D721Med (cell line): ENCODE measurements around the gene ZNF576.

ENCODE experiments used
- DNase-seq: peaks from one replicate; pipeline ENCODE4 v3.0.0; 2011; ENCODE audit warnings: low spot score; ENCODE audit not compliant: insufficient read length
- FAIRE-seq: peaks from 2 replicates; lab custom pipeline; 2011; peaks lifted over from hg19 to GRCh38; lab: Jason Lieb, UNC
- TF ChIP-seq, protein P1 (sequence below): IDR thresholded peaks from 2 replicates; pipeline ENCODE4 v1.5.1; 2012; ENCODE audit warnings: mild to moderate bottlenecking, control low read depth; ENCODE audit not compliant: insufficient read depth; ENCODE audit errors: missing control alignments

ZNF576 gene

DNA sequence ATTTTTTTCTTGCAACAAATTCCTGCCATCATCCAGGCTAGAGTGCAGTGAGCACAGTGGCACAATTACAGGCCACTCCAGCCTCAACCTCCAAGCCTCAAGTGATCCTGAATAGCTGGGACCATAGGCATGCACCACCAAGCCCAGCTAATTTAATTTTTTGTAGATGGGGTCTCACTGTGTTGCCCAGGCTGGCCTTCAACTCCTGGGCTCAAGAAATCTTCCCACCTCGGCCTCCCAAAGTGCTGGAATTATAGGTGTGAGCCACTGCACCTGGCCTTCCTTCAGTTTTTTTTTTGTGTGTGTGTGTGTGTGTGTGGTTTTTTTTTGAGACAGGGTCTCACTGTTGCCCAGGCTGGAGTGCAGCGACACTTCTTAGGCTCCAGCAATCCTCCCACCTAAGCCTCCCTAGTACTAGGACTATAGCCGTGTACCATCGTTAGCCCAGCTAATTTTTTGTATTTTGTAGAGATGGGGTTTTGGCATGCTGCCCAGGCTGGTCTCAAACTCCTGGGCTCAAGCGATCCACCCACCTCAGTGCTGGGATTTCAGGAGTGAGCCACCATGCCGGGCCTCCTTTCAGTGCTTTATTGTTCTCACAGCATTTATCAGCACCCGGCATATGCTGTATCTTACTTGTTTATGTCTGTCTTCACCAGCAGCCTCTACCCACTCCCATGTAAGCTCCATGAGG lies 9.6 kb downstream of the ZNF576 start:
- FAIRE-seq, result no peak
- TF ChIP-seq, protein P1, sequence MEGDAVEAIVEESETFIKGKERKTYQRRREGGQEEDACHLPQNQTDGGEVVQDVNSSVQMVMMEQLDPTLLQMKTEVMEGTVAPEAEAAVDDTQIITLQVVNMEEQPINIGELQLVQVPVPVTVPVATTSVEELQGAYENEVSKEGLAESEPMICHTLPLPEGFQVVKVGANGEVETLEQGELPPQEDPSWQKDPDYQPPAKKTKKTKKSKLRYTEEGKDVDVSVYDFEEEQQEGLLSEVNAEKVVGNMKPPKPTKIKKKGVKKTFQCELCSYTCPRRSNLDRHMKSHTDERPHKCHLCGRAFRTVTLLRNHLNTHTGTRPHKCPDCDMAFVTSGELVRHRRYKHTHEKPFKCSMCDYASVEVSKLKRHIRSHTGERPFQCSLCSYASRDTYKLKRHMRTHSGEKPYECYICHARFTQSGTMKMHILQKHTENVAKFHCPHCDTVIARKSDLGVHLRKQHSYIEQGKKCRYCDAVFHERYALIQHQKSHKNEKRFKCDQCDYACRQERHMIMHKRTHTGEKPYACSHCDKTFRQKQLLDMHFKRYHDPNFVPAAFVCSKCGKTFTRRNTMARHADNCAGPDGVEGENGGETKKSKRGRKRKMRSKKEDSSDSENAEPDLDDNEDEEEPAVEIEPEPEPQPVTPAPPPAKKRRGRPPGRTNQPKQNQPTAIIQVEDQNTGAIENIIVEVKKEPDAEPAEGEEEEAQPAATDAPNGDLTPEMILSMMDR, result no peak

DNA sequence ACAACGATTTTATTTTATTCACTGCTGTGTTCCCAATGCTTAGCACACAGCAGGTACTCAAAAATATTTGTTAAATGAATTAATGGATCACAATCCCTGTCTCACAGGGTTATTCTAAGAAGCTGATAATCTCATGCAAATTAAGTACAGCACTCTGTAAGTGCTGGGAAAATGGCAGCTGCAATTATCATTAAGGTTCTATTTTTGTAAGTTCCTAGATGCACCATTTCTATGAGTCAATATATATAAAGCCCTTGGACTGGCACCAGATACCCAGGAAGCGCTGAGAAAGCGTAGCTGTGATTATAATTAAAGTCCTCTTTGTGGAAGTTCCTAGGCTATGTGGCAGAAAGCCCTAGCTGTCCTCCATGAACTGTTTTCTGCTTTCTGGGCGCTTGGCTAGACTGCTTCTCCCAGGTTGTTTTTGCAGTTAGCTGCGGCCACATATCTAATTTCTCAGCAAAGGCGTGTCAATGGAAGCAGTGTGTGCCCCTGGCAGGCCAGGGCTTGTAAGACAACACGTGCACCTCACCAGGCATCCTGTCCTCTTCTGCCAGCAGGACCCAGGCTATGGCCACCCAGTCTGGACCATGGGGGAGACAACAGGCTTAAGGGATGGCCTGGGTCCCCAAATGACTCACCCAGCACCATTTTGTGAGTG lies 10.3 kb downstream of the ZNF576 start:
- TF ChIP-seq, protein P1, result no peak
- FAIRE-seq (no peak), DNase-seq (no peak)

More for the DNA sequence above, 9.6 kb downstream of the ZNF576 start:
- DNase-seq, result no peak

DNA sequence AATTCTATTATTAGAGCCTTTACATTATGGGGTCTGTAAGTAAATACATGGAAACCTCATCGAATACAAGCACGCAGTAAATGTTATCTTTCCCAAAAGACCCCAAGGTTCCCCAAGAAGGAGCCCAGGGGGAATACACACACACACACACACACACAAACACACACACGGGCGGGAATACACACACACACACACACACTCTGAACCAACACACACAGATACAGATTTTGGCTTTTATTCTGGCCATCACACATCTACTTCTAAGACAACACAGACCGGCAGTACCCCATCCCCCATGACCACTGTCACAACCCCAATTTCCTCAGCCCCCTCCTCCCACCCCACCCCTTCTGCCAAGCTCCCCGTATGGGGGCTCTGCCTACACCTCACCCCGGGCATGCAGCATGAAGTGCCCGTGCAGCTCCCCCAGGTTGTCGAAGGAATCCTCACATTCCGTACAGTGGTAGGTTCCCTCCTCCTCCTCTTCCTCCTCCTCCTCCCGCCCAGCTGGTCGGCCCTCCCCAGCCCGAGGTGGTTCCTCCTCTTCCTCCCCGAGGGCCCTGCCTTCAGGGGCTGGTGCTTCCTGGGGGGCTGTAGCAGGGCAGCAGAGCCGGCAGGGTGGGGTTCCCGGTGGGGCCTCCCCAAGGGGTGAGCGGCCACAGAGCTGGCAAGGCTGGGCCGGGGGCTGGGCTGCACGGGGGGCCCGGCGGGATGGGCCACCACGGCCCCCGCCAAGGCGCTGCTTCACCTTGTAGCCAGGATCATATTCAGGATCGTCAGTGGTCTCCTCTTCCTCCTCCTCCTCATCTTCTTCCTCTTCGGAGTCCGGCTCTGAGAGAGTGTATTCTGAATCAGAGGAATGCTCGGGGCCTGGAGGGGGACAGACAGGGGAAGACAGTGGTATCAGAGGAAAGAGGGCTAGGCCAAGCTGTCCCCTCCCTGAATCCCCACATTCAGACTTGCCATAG lies 11.1 kb downstream of the ZNF576 start:
- DNase-seq (no peak), FAIRE-seq (no peak)
- TF ChIP-seq, protein P1, result no peak

DNA sequence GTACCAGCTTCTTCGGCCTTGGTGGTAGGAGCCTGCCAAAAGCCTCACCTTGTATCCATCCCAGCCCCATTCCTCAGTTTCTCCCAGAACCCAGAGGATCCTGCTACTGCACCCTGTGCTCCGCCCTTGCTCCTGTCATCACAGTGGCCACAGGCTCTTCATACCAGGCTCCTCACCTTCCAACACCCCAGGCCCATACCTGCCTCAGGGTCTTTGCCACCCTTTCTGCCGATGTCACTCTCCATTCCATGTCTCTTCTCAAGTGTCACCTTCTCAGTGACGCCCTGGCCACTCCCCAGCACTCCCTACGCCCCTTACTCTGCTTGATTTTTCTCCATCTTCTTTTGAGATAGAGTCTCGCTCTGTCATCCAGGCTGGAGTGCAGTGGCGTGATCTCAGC lies 13.5 kb downstream of the ZNF576 start:
- DNase-seq (no peak), FAIRE-seq (no peak)
- TF ChIP-seq, protein P1, result no peak

DNA sequence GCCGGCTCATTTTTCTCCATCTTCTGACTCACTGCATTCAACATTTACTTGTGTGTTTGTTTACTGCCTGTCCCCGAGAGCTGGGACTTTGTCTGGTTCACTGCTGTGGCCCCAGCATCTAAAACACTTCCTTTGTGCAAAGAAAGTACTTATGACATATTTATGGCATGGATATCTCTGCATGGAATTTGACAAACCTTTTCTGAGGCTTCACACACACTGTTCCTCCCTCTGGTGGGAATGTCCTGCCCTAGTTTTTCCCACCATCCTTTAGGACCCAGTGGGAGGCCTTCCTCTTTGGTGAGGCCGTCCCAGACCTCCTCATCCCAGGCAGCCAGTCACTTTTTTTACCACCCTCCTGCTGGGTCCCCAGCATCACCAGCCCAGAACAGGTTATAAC lies 14.1 kb downstream of the ZNF576 start:
- DNase-seq (no peak), FAIRE-seq (no peak)
- TF ChIP-seq, protein P1, result no peak

DNA sequence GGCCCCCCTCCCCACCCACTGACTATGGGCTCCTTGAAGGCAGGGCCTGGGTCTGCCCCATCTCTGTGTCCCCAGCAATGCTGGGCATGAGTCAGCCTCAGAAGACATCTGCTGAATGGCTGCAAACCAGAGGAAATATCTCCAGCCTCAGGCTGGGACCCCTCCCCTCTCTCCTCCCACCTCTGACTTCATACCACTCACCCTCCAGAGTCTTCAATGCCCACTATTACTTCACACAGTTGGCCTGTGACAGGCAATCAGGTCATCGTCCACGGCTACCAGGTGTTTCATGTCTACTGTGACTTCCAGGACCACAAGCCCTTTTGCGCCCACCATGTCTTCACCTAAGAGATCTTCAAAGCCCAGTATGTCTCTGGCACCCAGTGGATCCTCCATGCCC lies 15.4 kb downstream of the ZNF576 start, which contains the start of gene SRRM5:
Gene SRRM5 (plus strand): TSS at position 301 of the 400 bp plus-strand sequence. CDS start 34 bp downstream, at position 335.
- FAIRE-seq, result no peak
- DNase-seq, result no peak
- TF ChIP-seq, protein P1, result no peak
